ENCODE data around the gene HOXA5.

The HOXA5 gene

GRCh38 chr7:27143023-27143949 lies at the start of gene HOXA5:
Gene HOXA5 (minus strand): TSS chr7:27143681. CDS start chr7:27143607, 74 bp downstream.
- peak; percentile 84 for DNase-seq

GRCh38 chr7:27192546-27193334 lies 49.3 kb upstream of the HOXA5 start:
- DNase-seq, result peak; percentile 79

GRCh38 chr7:27191833-27192545 lies 48.5 kb upstream of the HOXA5 start:
- no peak for DNase-seq

GRCh38 chr7:27191161-27191731 lies 47.8 kb upstream of the HOXA5 start:
- no peak for DNase-seq

- DNase-seq, result no peak
These were observed 46.7 kb upstream of the HOXA5 start for GRCh38 chr7:27189997-27190748.

GRCh38 chr7:27189295-27189996 lies 46.0 kb upstream of the HOXA5 start:
- DNase-seq, result no peak

GRCh38 chr7:27188386-27189294 lies 45.2 kb upstream of the HOXA5 start:
- peak; percentile 61 for DNase-seq

GRCh38 chr7:27187475-27188385 lies 44.2 kb upstream of the HOXA5 start:
- no peak for DNase-seq

GRCh38 chr7:27186668-27187474 lies 43.4 kb upstream of the HOXA5 start:
- no peak for DNase-seq

- no peak for DNase-seq
These were observed 42.6 kb upstream of the HOXA5 start for GRCh38 chr7:27185854-27186667.

GRCh38 chr7:27185013-27185853 lies 41.8 kb upstream of the HOXA5 start, which contains the start of gene HOXA11:
Gene HOXA11 (minus strand): TSS chr7:27185232. CDS start chr7:27185144, 88 bp downstream.
- DNase-seq, result peak; percentile 52

- DNase-seq, result peak; percentile 75
These were observed 41.0 kb upstream of the HOXA5 start for GRCh38 chr7:27184337-27185012.

- DNase-seq, result peak; percentile 63
These were observed 40.3 kb upstream of the HOXA5 start for GRCh38 chr7:27183682-27184336.

- no peak for DNase-seq
These were observed 39.6 kb upstream of the HOXA5 start for GRCh38 chr7:27182861-27183681.
